DOHH2 (cell line): ENCODE data around the gene HMG20B.

Experiments used
- H3F3A ChIP-seq: fragments of 200-600 bp; sonication (generic), shearing (Covaris generic); 2 replicates; pipeline ENCODE4 v1.6.0; 2016; ENCODE audit warnings: antibody characterized with exemption, mild to moderate bottlenecking; ENCODE audit not compliant: control insufficient read depth, insufficient read depth
- H3K27ac ChIP-seq: fragments of 200-600 bp; sonication (generic); 2 replicates; pipeline ENCODE4 v1.5.1; 2014; ENCODE audit warnings: low read depth, mild to moderate bottlenecking, low read length, moderate library complexity
- H3K27me3 ChIP-seq: fragments of 200-600 bp; sonication (generic); 2 replicates; pipeline ENCODE4 v1.6.1; 2014; ENCODE audit warnings: mild to moderate bottlenecking, low read length, mixed read lengths; ENCODE audit not compliant: control insufficient read depth
- H3K36me3 ChIP-seq: fragments of 200-600 bp; sonication (generic); 2 replicates; pipeline ENCODE4 v1.6.1; 2014; ENCODE audit warnings: mild to moderate bottlenecking, low read length, moderate library complexity, mixed read lengths; ENCODE audit not compliant: control insufficient read depth
- H3K4me1 ChIP-seq: fragments of 200-600 bp; sonication (generic); 2 replicates; pipeline ENCODE4 v1.6.1; 2014; ENCODE audit warnings: mild to moderate bottlenecking, low read length, mixed read lengths; ENCODE audit not compliant: control insufficient read depth
- H3K4me2 ChIP-seq: fragments of 200-600 bp; sonication (generic); 2 replicates; pipeline ENCODE4 v1.6.0; 2014; ENCODE audit warnings: mild to moderate bottlenecking, low read length, moderate library complexity
- H3K4me3 ChIP-seq: fragments of 200-600 bp; sonication (generic); 2 replicates; pipeline ENCODE4 v1.5.1; 2014; ENCODE audit warnings: mild to moderate bottlenecking, low read length, mixed read lengths
- H3K79me2 ChIP-seq: fragments of 200-600 bp; sonication (generic); 2 replicates; pipeline ENCODE4 v1.6.1; 2014; ENCODE audit warnings: mild to moderate bottlenecking, low read length, mixed read lengths; ENCODE audit not compliant: control insufficient read depth
- H3K9me2 ChIP-seq: fragments of 200-600 bp; sonication (generic); replicated peaks from 2 replicates; pipeline ENCODE4 v1.6.1; 2014; ENCODE audit warnings: mild to moderate bottlenecking, low read length, mixed read lengths; ENCODE audit not compliant: control insufficient read depth
- H3K9me3 ChIP-seq: fragments of 200-600 bp; sonication (generic); 2 replicates; pipeline ENCODE4 v1.6.1; 2014; ENCODE audit warnings: antibody characterized with exemption, low read length, mixed read lengths; ENCODE audit not compliant: control insufficient read depth, insufficient read depth
- H4K20me1 ChIP-seq: fragments of 200-600 bp; sonication (generic); 2 replicates; pipeline ENCODE4 v1.6.0; 2014; ENCODE audit warnings: low read depth, mild to moderate bottlenecking, antibody characterized with exemption, low read length, moderate library complexity; ENCODE audit not compliant: control insufficient read depth, insufficient read depth
- CTCF ChIP-seq: fragments of 200-600 bp; sonication (generic); IDR thresholded peaks from one replicate; pipeline ENCODE4 v1.5.1; 2014; ENCODE audit warnings: antibody characterized with exemption, mild to moderate bottlenecking, low read depth, low read length; ENCODE audit not compliant: poor library complexity, severe bottlenecking
- EZH2phosphoT487 ChIP-seq: fragments of 200-600 bp; sonication (generic); IDR thresholded peaks from 2 replicates; pipeline ENCODE4 v1.6.1; 2017; ENCODE audit warnings: borderline replicate concordance, mild to moderate bottlenecking, antibody characterized with exemption, low read length, moderate library complexity, mixed read lengths

The HMG20B gene

GRCh38 chr19:3607303-3608078, 34.7 kb downstream of the HMG20B start:
- H3K9me2 ChIP-seq = no peaks in the 10 kb centered on the region
- H4K20me1 ChIP-seq = no peaks in the 10 kb centered on the region
- H3K4me2 ChIP-seq = peak overlapping the region; percentile 45; the same call in 1 of the 2 replicates
- H3F3A ChIP-seq = no peaks in the 10 kb centered on the region
- no peak for TF ChIP-seq CTCF
- no peak for TF ChIP-seq EZH2phosphoT487
- H3K27ac ChIP-seq = no peak overlapping the region
- H3K79me2 ChIP-seq = no peaks in the 10 kb centered on the region
- H3K27me3 ChIP-seq = peaks cover 24% of the 10 kb centered on the region
- no peak overlapping the region for H3K4me3 ChIP-seq
- peaks cover 17% of the 10 kb centered on the region for H3K36me3 ChIP-seq
- H3K9me3 ChIP-seq = no peaks in the 10 kb centered on the region
- H3K4me1 ChIP-seq = peaks cover 43% of the 10 kb centered on the region

- no peak overlapping the region for H3K27ac ChIP-seq
- H3K79me2 ChIP-seq = no peaks in the 10 kb centered on the region
- no peaks in the 10 kb centered on the region for H3K9me2 ChIP-seq
- H3K27me3 ChIP-seq = peaks cover 24% of the 10 kb centered on the region
- no peaks in the 10 kb centered on the region for H3F3A ChIP-seq
- H3K36me3 ChIP-seq = peaks cover 17% of the 10 kb centered on the region
- peaks cover 43% of the 10 kb centered on the region for H3K4me1 ChIP-seq
- no peaks in the 10 kb centered on the region for H3K9me3 ChIP-seq
- no peaks in the 10 kb centered on the region for H4K20me1 ChIP-seq
- no peak for TF ChIP-seq CTCF
- TF ChIP-seq EZH2phosphoT487 = no peak
- H3K4me2 ChIP-seq = 0 out of 2 replicates have a peak overlapping the region, but pooled peaks have one; percentile 26
- H3K4me3 ChIP-seq = no peak overlapping the region
These were observed 35.4 kb downstream of the HMG20B start for GRCh38 chr19:3608079-3608641.

GRCh38 chr19:3608750-3609322, 36.1 kb downstream of the HMG20B start:
- Histone ChIP-seq H3K27ac (no peak overlapping the region), H3K9me3 (no peaks in the 10 kb centered on the region), H3K4me1 (peaks cover 43% of the 10 kb centered on the region)

More at GRCh38 chr19:3608750-3609322, 36.1 kb downstream of the HMG20B start:
- H4K20me1 ChIP-seq = no peaks in the 10 kb centered on the region
- no peaks in the 10 kb centered on the region for H3K9me2 ChIP-seq
- H3K79me2 ChIP-seq = no peaks in the 10 kb centered on the region
- TF ChIP-seq CTCF = no peak
- TF ChIP-seq EZH2phosphoT487 = no peak
- no peak overlapping the region for H3K4me2 ChIP-seq
- peaks cover 17% of the 10 kb centered on the region for H3K36me3 ChIP-seq
- no peak overlapping the region for H3K4me3 ChIP-seq
- peaks cover 24% of the 10 kb centered on the region for H3K27me3 ChIP-seq
- H3F3A ChIP-seq = no peaks in the 10 kb centered on the region
